H9 (cell line): Measurements from ENCODE around the gene TMEM132C. TPM values are rescaled to one million over a fixed set of nuclear protein-coding genes. Genes with fewer than 3 reads are reported as not detected.

Source experiments
- DNase-seq: peaks from one replicate; pipeline ENCODE4 v3.0.0-alpha.2; 2017
- H2AFZ ChIP-seq: one replicate; pipeline ENCODE4 v1.6.1; 2013; ENCODE audit warnings: mild to moderate bottlenecking, low read length, control low read depth, moderate library complexity
- H2AK5ac ChIP-seq: 2 replicates; pipeline ENCODE4 v1.6.1; 2013; ENCODE audit warnings: low read length, control low read depth, mixed read lengths; ENCODE audit not compliant: insufficient read length
- H2BK120ac ChIP-seq: one replicate; pipeline ENCODE4 v1.6.1; 2013; ENCODE audit warnings: low read depth, mild to moderate bottlenecking, low read length, control low read depth, inconsistent platforms; ENCODE audit not compliant: poor library complexity, severe bottlenecking
- H2BK12ac ChIP-seq: 2 replicates; pipeline ENCODE4 v1.6.1; 2013; ENCODE audit warnings: low read length, control low read depth, mixed read lengths, low read depth; ENCODE audit not compliant: insufficient read length
- H2BK15ac ChIP-seq: 2 replicates; pipeline ENCODE4 v1.6.1; 2013; ENCODE audit warnings: low read depth, low read length, control low read depth
- H2BK20ac ChIP-seq: one replicate; pipeline ENCODE4 v1.6.1; 2013; ENCODE audit warnings: low read depth, mild to moderate bottlenecking, low read length, control low read depth, inconsistent platforms; ENCODE audit not compliant: poor library complexity, severe bottlenecking
- H2BK5ac ChIP-seq: 2 replicates; pipeline ENCODE4 v1.6.1; 2013; ENCODE audit warnings: low read length, control low read depth, mixed read lengths; ENCODE audit not compliant: insufficient read length
- H3K14ac ChIP-seq: 2 replicates; pipeline ENCODE4 v1.6.1; 2013; ENCODE audit warnings: low read length, control low read depth; ENCODE audit not compliant: insufficient read depth
- H3K18ac ChIP-seq: 2 replicates; pipeline ENCODE4 v1.6.1; 2013; ENCODE audit warnings: low read depth, mild to moderate bottlenecking, mixed read lengths, low read length, control low read depth; ENCODE audit not compliant: insufficient read length
- H3K23ac ChIP-seq: 2 replicates; pipeline ENCODE4 v1.6.1; 2013; ENCODE audit warnings: low read length, control low read depth, mixed read lengths, low read depth; ENCODE audit not compliant: insufficient read length
- H3K23me2 ChIP-seq: 2 replicates; pipeline ENCODE4 v1.6.1; 2013; ENCODE audit warnings: low read depth, mild to moderate bottlenecking, mixed read lengths, low read length, control low read depth; ENCODE audit not compliant: insufficient read length, poor library complexity, severe bottlenecking
- H3K27ac ChIP-seq: 2 replicates; pipeline ENCODE4 v1.5.1; 2013; ENCODE audit warnings: low read length, control low read depth, mixed read lengths, low read depth; ENCODE audit not compliant: insufficient read length
- H3K27me3 ChIP-seq: 2 replicates; pipeline ENCODE4 v1.6.1; 2013; ENCODE audit warnings: low read length, control low read depth, inconsistent platforms; ENCODE audit not compliant: insufficient read depth
- H3K4ac ChIP-seq: 2 replicates; pipeline ENCODE4 v1.6.1; 2013; ENCODE audit warnings: low read depth, mild to moderate bottlenecking, control low read depth, inconsistent platforms, low read length, moderate library complexity
- H3K4me1 ChIP-seq: 2 replicates; pipeline ENCODE4 v1.6.1; 2013; ENCODE audit warnings: low read length, control low read depth, inconsistent platforms; ENCODE audit not compliant: insufficient read depth
- H3K4me2 ChIP-seq: 2 replicates; pipeline ENCODE4 v1.6.1; 2013; ENCODE audit warnings: low read length, control low read depth, mixed read lengths; ENCODE audit not compliant: insufficient read length, insufficient read depth
- H3K56ac ChIP-seq: 2 replicates; pipeline ENCODE4 v1.6.1; 2013; ENCODE audit warnings: low read depth, mild to moderate bottlenecking, mixed read lengths, low read length, control low read depth; ENCODE audit not compliant: insufficient read length
- H3K79me1 ChIP-seq: 2 replicates; pipeline ENCODE4 v1.6.1; 2013; ENCODE audit warnings: low read depth, mild to moderate bottlenecking, moderate library complexity, low read length, control low read depth, inconsistent platforms; ENCODE audit not compliant: insufficient read depth, poor library complexity, severe bottlenecking
- H3K79me2 ChIP-seq: 2 replicates; pipeline ENCODE4 v1.6.1; 2013; ENCODE audit warnings: low read length, control low read depth, inconsistent platforms; ENCODE audit not compliant: insufficient read depth
- H3K9ac ChIP-seq: 2 replicates; pipeline ENCODE4 v1.6.1; 2013; ENCODE audit warnings: low read length, control low read depth, mixed read lengths; ENCODE audit not compliant: insufficient read length; ENCODE audit errors: extremely low read depth
- H3K9me3 ChIP-seq: one replicate; pipeline ENCODE4 v1.6.1; 2013; ENCODE audit warnings: low read depth, low read length, inconsistent platforms; ENCODE audit not compliant: control insufficient read depth
- H3T11ph ChIP-seq: one replicate; pipeline ENCODE4 v1.6.1; 2013; ENCODE audit warnings: mild to moderate bottlenecking, low read length, control low read depth, inconsistent platforms
- H4K20me1 ChIP-seq: one replicate; pipeline ENCODE4 v1.6.1; 2013; ENCODE audit not compliant: control insufficient read depth, insufficient read length, insufficient read depth
- H4K5ac ChIP-seq: 2 replicates; pipeline ENCODE4 v1.6.1; 2013; ENCODE audit warnings: low read depth, mild to moderate bottlenecking, mixed read lengths, low read length, control low read depth; ENCODE audit not compliant: insufficient read length
- H4K8ac ChIP-seq: replicated peaks from 2 replicates; pipeline ENCODE4 v1.6.1; 2013; ENCODE audit warnings: low read length, control low read depth, mixed read lengths, low read depth; ENCODE audit not compliant: insufficient read length
- H4K91ac ChIP-seq: 2 replicates; pipeline ENCODE4 v1.6.1; 2013; ENCODE audit warnings: low read depth, mild to moderate bottlenecking, moderate library complexity, mixed read lengths, low read length, control low read depth; ENCODE audit not compliant: insufficient read length
- H3K27ac Mint-ChIP-seq, 3 experiments: 2 replicates in 2 of 3; 3 replicates in 1 of 3; pipeline ENCODE4 v1.8.0; 2020 to 2021; ENCODE audit warnings: mixed read lengths in 3 of 3, mild to moderate bottlenecking in 1 of 3, moderate library complexity in 1 of 3
- H3K27me3 Mint-ChIP-seq: 2 replicates; pipeline ENCODE4 v1.8.0; 2021; ENCODE audit warnings: low read depth, mild to moderate bottlenecking, moderate library complexity, mixed read lengths
- H3K36me3 Mint-ChIP-seq, 3 experiments: 2 replicates in 2 of 3; 3 replicates in 1 of 3; pipeline ENCODE4 v1.8.0; 2020 to 2021; ENCODE audit warnings: low read depth in 3 of 3, mixed read lengths in 3 of 3; ENCODE audit not compliant: insufficient read depth in 1 of 3
- H3K4me1 Mint-ChIP-seq, 2 experiments: 2 replicates each; pipeline ENCODE4 v1.8.0; 2020; ENCODE audit warnings: mixed read lengths in 2 of 2
- H3K4me3 Mint-ChIP-seq, 2 experiments: 2 replicates in 1 of 2; 3 replicates in 1 of 2; pipeline ENCODE4 v1.8.0; 2020 to 2021; ENCODE audit warnings: mild to moderate bottlenecking in 2 of 2, mixed read lengths in 2 of 2, moderate library complexity in 1 of 2
- H3K9me3 Mint-ChIP-seq, 2 experiments: 2 replicates in 1 of 2; 3 replicates in 1 of 2; pipeline ENCODE4 v1.8.0; 2020; ENCODE audit warnings: mild to moderate bottlenecking in 2 of 2, mixed read lengths in 2 of 2, moderate library complexity in 1 of 2
- WGBS: extraction: QIAGEN DNeasy Blood & Tissue Kit; methylation state at CpG from one replicate; pipeline ENCODE4 v1.1.7; 2013; ENCODE audit warnings: missing lambda C conversion rate, low lambda C conversion rate, mixed read lengths; ENCODE audit not compliant: insufficient read length; ENCODE audit errors: extremely low coverage; 5-methylcytosine and 5-hydroxymethylcytosine counted together
- total RNA-seq: library from RNA; stranded (reverse); gene quantifications from 2 replicates; pipeline ENCODE4 v1.2.1, GENCODE V29; 2021
- TF ChIP-seq, protein P1 (sequence below): fragments of 200-600 bp; sonication (generic); conservative IDR thresholded peaks from 3 replicates; pipeline ENCODE4 v1.8.0; 2021; ENCODE audit warnings: antibody characterized with exemption, mild to moderate bottlenecking

Gene TMEM132C
- total RNA-seq, 1 experiment from 2014 or later, result 0.22 TPM

DNA sequence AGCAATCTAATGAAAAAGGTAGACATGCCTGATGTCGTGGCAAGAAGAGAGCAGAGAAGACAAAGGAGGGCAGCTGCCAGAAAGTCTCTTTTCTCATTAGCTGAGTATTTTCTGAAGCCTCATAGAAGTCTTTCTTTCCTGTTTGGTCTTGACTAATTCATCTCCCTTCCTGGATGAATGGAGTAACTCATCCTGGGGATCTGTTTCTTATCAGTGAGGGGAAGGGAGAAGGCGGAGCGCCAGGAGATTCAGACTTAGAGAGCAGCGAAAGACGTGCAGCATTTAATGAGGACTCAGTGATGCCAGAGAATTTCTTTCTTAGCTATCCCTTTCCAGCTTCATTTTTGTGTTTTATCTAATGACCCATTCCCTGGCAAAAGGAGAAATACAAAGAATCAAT is 467.4 kb downstream of the TMEM132C start:
- Histone ChIP-seq H3K27ac (no peak overlapping the region), H3K79me1 (no peaks in the 10 kb centered on the region), H3K23me2 (no peaks in the 10 kb centered on the region), H3K27me3 (no peaks in the 10 kb centered on the region), H3K79me2 (no peaks in the 10 kb centered on the region), H3K4me2 (no peak overlapping the region), H2AFZ (no peak overlapping the region), H3K56ac (no peak overlapping the region), H3K4me1 (no peaks in the 10 kb centered on the region), H3K14ac (no peak overlapping the region), H4K91ac (no peak overlapping the region), H3K18ac (no peak overlapping the region), H3K9ac (no peak overlapping the region), H4K20me1 (no peaks in the 10 kb centered on the region), H2BK20ac (no peak overlapping the region), H2AK5ac (no peak overlapping the region), H3T11ph (no peak overlapping the region), H2BK15ac (no peak overlapping the region), H3K23ac (no peak overlapping the region), H3K4ac (no peak overlapping the region), H4K8ac (no peak overlapping the region), H2BK120ac (no peak overlapping the region), H2BK12ac (no peak overlapping the region), H4K5ac (no peak overlapping the region), H2BK5ac (no peak overlapping the region), H3K9me3 (no peaks in the 10 kb centered on the region)
- peaks cover 10 to 14% of the 10 kb centered on the region in 2 experiments for H3K4me1 Mint-ChIP-seq
- no peak overlapping the region for H3K27ac Mint-ChIP-seq
- H3K4me3 Mint-ChIP-seq, result no peak overlapping the region
- H3K36me3 Mint-ChIP-seq, result peaks cover 7 to 10% (median 7%) of the 10 kb centered on the region in 3 experiments; a peak in 6 of 7 replicates
- DNase-seq, result no peak
- peaks cover 19% of the 10 kb centered on the region for H3K27me3 Mint-ChIP-seq
- TF ChIP-seq, protein P1, sequence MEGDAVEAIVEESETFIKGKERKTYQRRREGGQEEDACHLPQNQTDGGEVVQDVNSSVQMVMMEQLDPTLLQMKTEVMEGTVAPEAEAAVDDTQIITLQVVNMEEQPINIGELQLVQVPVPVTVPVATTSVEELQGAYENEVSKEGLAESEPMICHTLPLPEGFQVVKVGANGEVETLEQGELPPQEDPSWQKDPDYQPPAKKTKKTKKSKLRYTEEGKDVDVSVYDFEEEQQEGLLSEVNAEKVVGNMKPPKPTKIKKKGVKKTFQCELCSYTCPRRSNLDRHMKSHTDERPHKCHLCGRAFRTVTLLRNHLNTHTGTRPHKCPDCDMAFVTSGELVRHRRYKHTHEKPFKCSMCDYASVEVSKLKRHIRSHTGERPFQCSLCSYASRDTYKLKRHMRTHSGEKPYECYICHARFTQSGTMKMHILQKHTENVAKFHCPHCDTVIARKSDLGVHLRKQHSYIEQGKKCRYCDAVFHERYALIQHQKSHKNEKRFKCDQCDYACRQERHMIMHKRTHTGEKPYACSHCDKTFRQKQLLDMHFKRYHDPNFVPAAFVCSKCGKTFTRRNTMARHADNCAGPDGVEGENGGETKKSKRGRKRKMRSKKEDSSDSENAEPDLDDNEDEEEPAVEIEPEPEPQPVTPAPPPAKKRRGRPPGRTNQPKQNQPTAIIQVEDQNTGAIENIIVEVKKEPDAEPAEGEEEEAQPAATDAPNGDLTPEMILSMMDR, result no peak
- H3K9me3 Mint-ChIP-seq, result peaks cover 9 to 11% of the 10 kb centered on the region in 2 experiments
- WGBS, result no CpG with 5 or more reads among the region's 5 CpGs
